ENCODE data around the gene GSN.

- TF ChIP-seq CTCF (IDR thresholded peaks at IDR 0.05) (no peak), POLR2A (IDR thresholded peaks at IDR 0.05) (no peak)
Observed at GRCh38 chr9:121220996-121221663, 46.8 kb upstream of the GSN start.

All from esophagus squamous epithelium (tissue), 4 donors.